NB4 (cell line): Measurements from ENCODE around the gene ROPN1L.

Source experiments
- MAX ChIP-seq: IDR thresholded peaks from 2 replicates; pipeline ENCODE4 v1.6.1; 2011; ENCODE audit warnings: low read depth, low read length
- MYC ChIP-seq: IDR thresholded peaks from 2 replicates; pipeline ENCODE4 v1.6.1; 2011; ENCODE audit warnings: low read depth, low read length
- POLR2A ChIP-seq: IDR thresholded peaks from 2 replicates; pipeline ENCODE4 v1.6.1; 2011; ENCODE audit warnings: mild to moderate bottlenecking; ENCODE audit not compliant: insufficient read length; ENCODE audit errors: extremely low read depth
- TF ChIP-seq, protein P1 (sequence below): IDR thresholded peaks from one replicate; pipeline ENCODE4 v1.5.1; 2012; ENCODE audit warnings: low read depth, low read length

- TF ChIP-seq, protein P1, sequence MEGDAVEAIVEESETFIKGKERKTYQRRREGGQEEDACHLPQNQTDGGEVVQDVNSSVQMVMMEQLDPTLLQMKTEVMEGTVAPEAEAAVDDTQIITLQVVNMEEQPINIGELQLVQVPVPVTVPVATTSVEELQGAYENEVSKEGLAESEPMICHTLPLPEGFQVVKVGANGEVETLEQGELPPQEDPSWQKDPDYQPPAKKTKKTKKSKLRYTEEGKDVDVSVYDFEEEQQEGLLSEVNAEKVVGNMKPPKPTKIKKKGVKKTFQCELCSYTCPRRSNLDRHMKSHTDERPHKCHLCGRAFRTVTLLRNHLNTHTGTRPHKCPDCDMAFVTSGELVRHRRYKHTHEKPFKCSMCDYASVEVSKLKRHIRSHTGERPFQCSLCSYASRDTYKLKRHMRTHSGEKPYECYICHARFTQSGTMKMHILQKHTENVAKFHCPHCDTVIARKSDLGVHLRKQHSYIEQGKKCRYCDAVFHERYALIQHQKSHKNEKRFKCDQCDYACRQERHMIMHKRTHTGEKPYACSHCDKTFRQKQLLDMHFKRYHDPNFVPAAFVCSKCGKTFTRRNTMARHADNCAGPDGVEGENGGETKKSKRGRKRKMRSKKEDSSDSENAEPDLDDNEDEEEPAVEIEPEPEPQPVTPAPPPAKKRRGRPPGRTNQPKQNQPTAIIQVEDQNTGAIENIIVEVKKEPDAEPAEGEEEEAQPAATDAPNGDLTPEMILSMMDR, result no peak
- TF ChIP-seq POLR2A (no peak), MAX (no peak), MYC (no peak)
These were observed 35.0 kb upstream of the ROPN1L start for GRCh38 chr5:10406651-10407050.
